NCI-H345 treated with DMSO at 0.1 percent for 48 hours (cell line): Measurements from ENCODE around the gene B4GALNT1.
A peak's percentile ranks its signal among the peaks of the same experiment; 100 is the strongest.
"Not testable (repeated sequence)": the region's sequence is repeated elsewhere in the genome, so short reads cannot be mapped to it uniquely, and the experiment has no call there.

ENCODE experiments used
- DNase-seq: peaks from one replicate; lab custom pipeline; 2025; ENCODE audit not compliant: unreplicated experiment; lab: John Stamatoyannopoulos, UW

B4GALNT1 gene

GRCh38 chr12:57632958-57633840 is at the start of gene B4GALNT1:
Gene B4GALNT1 (minus strand): TSS chr12:57633201. CDS start chr12:57632132, 1,069 bp downstream.
- peak; percentile 69 for DNase-seq

GRCh38 chr12:57679697-57680096 is 46.7 kb upstream of the B4GALNT1 start:
- no peak for DNase-seq

GRCh38 chr12:57677947-57678346 is 44.9 kb upstream of the B4GALNT1 start:
- DNase-seq: not testable (repeated sequence)

GRCh38 chr12:57674691-57675090 is 41.7 kb upstream of the B4GALNT1 start:
- DNase-seq: no peak

- DNase-seq: no peak
These were observed 39.8 kb upstream of the B4GALNT1 start for GRCh38 chr12:57672801-57673200.

- DNase-seq: not testable (repeated sequence)
These were observed 38.8 kb upstream of the B4GALNT1 start for GRCh38 chr12:57671811-57672210.

GRCh38 chr12:57669691-57670090 is 36.7 kb upstream of the B4GALNT1 start:
- not testable (repeated sequence) for DNase-seq

- DNase-seq: no peak
These were observed 33.9 kb upstream of the B4GALNT1 start for GRCh38 chr12:57666897-57667296.

GRCh38 chr12:57665066-57665820 is 32.2 kb upstream of the B4GALNT1 start:
- DNase-seq: not testable (repeated sequence)

- DNase-seq: no peak
These were observed 28.4 kb upstream of the B4GALNT1 start for GRCh38 chr12:57661376-57661775.

GRCh38 chr12:57658890-57659289 is 25.9 kb upstream of the B4GALNT1 start:
- DNase-seq: no peak

GRCh38 chr12:57657744-57658143 is 24.7 kb upstream of the B4GALNT1 start:
- no peak for DNase-seq

- DNase-seq: not testable (repeated sequence)
These were observed 23.4 kb upstream of the B4GALNT1 start for GRCh38 chr12:57656408-57656807.

GRCh38 chr12:57655541-57656240 is 22.7 kb upstream of the B4GALNT1 start:
- no peak for DNase-seq

- no peak for DNase-seq
These were observed 21.0 kb upstream of the B4GALNT1 start for GRCh38 chr12:57654042-57654441.

- DNase-seq: not testable (repeated sequence)
These were observed 13.7 kb upstream of the B4GALNT1 start for GRCh38 chr12:57646659-57647049.

GRCh38 chr12:57645990-57646658 is 13.1 kb upstream of the B4GALNT1 start:
- not testable (repeated sequence) for DNase-seq

- DNase-seq: no peak
These were observed 8.9 kb upstream of the B4GALNT1 start for GRCh38 chr12:57641699-57642442.

- no peak for DNase-seq
These were observed 7.4 kb upstream of the B4GALNT1 start for GRCh38 chr12:57640175-57641042.
